Colonic mucosa (tissue), 4 donors: ENCODE data around the gene PUSL1. TPM values are rescaled to one million over a fixed set of nuclear protein-coding genes. Genes with fewer than 3 reads are reported as not detected.

ENCODE experiments used
- DNase-seq: peaks from one replicate; pipeline ENCODE4 v3.0.0-alpha.2; 2020
- H3K27ac ChIP-seq: fragments of 200-600 bp; one replicate; pipeline ENCODE4 v1.8.0; 2021
- H3K27me3 ChIP-seq: fragments of 200-600 bp; one replicate; pipeline ENCODE4 v1.8.0; 2021
- H3K36me3 ChIP-seq: fragments of 200-600 bp; one replicate; pipeline ENCODE4 v1.8.0; 2021
- H3K4me1 ChIP-seq: fragments of 200-600 bp; one replicate; pipeline ENCODE4 v1.8.0; 2021; ENCODE audit warnings: mild to moderate bottlenecking
- H3K4me3 ChIP-seq: fragments of 200-600 bp; one replicate; pipeline ENCODE4 v1.8.0; 2021
- H3K9ac ChIP-seq, 2 donors: one replicate each; pipeline ENCODE4 v1.7.0; 2013; ENCODE audit warnings: control low read depth in 2 of 2, low read depth in 2 of 2, low read length in 2 of 2
- H3K9me3 ChIP-seq: fragments of 200-600 bp; one replicate; pipeline ENCODE4 v1.8.0; 2021
- intact Hi-C: fragments of 100-400 bp; cut with DNase I; formaldehyde crosslinking; loops from one replicate; pipeline ENCODE4 v1.14.1; 2022
- total RNA-seq, 2 donors: library from RNA; stranded (reverse); fragmentation: NEBNext Ultra II Directional in 1 of 2; extraction: Animal tissue kit (Norgen Biotek cat#: 25700) in 1 of 2; gene quantifications; one replicate each; pipeline ENCODE4 v1.2.1, GENCODE V29; 2021
- TF ChIP-seq, protein P1 (sequence below): fragments of 200-600 bp; IDR thresholded peaks from one replicate; pipeline ENCODE4 v1.8.0; 2022; ENCODE audit warnings: antibody characterized with exemption, mild to moderate bottlenecking
- donor health status: healthy.
- donor health status: DM: no; HTN: no; CAD: no.
- donor health status: DM: no; HTN: no; CAD: no.

PUSL1 gene
- total RNA-seq, 2 donors from 2014 or later = 14.3 to 35.8 TPM

DNA sequence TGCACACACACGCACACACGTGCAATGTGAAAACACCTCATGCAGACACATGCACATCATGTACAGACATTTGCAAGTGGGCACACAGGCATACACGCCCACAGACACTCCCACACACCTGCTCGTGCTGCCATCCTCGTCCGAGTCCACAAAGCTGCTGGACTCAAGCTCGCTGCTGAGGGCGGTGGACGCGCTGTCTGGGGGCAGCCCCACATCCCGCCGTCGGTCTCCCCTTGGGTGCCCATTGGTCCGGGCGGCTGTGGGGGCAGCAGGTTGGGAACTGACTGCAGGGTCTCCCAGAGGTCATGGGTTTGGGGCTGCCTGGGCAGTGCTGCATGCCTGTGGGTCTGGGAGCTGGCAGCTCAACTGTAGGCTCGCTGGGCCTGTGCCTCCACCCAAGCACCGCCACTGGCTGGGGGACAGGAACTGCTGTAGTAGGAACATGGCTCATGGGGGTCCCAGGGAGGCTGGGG lies 33.2 kb downstream of the PUSL1 start:
- Histone ChIP-seq H3K9ac (no peak overlapping the region), H3K27ac (no peak overlapping the region), H3K27me3 (no peaks in the 10 kb centered on the region), H3K9me3 (no peaks in the 10 kb centered on the region), H3K4me1 (peaks cover 9% of the 10 kb centered on the region), H3K4me3 (no peak overlapping the region), H3K36me3 (no peaks in the 10 kb centered on the region)
- DNase-seq = no peak
- TF ChIP-seq, protein P1, sequence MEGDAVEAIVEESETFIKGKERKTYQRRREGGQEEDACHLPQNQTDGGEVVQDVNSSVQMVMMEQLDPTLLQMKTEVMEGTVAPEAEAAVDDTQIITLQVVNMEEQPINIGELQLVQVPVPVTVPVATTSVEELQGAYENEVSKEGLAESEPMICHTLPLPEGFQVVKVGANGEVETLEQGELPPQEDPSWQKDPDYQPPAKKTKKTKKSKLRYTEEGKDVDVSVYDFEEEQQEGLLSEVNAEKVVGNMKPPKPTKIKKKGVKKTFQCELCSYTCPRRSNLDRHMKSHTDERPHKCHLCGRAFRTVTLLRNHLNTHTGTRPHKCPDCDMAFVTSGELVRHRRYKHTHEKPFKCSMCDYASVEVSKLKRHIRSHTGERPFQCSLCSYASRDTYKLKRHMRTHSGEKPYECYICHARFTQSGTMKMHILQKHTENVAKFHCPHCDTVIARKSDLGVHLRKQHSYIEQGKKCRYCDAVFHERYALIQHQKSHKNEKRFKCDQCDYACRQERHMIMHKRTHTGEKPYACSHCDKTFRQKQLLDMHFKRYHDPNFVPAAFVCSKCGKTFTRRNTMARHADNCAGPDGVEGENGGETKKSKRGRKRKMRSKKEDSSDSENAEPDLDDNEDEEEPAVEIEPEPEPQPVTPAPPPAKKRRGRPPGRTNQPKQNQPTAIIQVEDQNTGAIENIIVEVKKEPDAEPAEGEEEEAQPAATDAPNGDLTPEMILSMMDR = no peak
- intact Hi-C loops = no loop called here

DNA sequence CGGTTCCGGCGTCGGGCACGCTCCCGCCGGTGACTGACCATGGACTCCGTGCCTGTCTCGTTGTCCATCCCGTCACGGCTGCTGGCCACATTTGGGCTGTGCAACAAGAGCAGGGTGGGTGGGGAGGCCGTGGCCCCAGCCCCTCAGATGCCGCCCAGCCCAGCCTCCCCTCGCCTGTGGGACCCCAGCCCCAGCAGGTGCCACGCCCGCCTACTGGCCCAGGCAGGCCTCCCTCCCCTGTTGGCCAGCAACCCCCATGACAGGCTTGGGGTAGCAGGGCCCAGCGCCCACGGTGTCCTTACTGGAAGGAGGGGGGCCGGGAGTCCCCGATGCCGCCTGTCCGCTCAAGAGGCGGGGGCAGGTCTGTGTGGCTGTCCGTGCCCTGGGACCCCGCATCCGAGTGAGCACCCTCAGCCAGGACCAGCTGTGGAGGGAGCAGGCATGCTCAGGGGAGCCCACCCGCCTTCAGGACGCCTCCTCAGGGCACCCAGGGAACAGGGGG lies 33.7 kb downstream of the PUSL1 start:
- no peak for DNase-seq
- H3K4me3 ChIP-seq = no peak overlapping the region
- no peaks in the 10 kb centered on the region for H3K36me3 ChIP-seq
- H3K27me3 ChIP-seq = no peaks in the 10 kb centered on the region
- TF ChIP-seq, protein P1 = no peak
- intact Hi-C loops = no loop called here
- no peak overlapping the region for H3K9ac ChIP-seq
- no peak overlapping the region for H3K27ac ChIP-seq
- peaks cover 9% of the 10 kb centered on the region for H3K4me1 ChIP-seq
- H3K9me3 ChIP-seq = no peaks in the 10 kb centered on the region

DNA sequence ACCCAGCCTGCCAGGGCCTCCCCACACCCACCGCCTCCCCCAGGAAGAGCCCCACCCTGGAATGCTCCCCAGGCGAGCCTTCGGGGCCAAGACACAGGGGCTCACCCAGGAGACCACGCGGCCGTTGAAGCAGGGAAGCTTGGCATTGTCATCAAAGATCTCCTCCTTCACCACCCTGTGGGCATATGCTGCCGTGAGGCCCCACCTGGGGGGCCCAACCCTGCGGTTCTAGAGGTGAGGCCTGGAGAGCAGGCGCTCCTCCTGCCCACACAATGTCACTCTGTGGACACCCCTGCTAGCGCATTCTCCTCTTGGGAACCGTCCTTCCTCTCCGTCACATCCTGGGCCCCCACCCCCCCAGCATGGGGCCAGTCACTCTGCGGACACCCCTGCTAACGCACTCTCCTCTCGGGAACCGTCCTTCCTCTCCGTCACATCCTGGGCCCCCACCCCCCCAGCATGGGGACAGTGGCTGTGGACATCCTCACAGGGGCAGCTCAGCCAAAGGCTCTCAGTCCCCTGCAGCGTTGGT lies 34.3 kb downstream of the PUSL1 start:
- no peaks in the 10 kb centered on the region for H3K9me3 ChIP-seq
- peaks cover 14% of the 10 kb centered on the region for H3K4me1 ChIP-seq
- H3K4me3 ChIP-seq = no peak overlapping the region
- no peak overlapping the region for H3K9ac ChIP-seq
- no peak overlapping the region for H3K27ac ChIP-seq
- H3K36me3 ChIP-seq = no peaks in the 10 kb centered on the region
- no peak for DNase-seq
- H3K27me3 ChIP-seq = no peaks in the 10 kb centered on the region
- TF ChIP-seq, protein P1 = no peak
- intact Hi-C loops = no loop called here

DNA sequence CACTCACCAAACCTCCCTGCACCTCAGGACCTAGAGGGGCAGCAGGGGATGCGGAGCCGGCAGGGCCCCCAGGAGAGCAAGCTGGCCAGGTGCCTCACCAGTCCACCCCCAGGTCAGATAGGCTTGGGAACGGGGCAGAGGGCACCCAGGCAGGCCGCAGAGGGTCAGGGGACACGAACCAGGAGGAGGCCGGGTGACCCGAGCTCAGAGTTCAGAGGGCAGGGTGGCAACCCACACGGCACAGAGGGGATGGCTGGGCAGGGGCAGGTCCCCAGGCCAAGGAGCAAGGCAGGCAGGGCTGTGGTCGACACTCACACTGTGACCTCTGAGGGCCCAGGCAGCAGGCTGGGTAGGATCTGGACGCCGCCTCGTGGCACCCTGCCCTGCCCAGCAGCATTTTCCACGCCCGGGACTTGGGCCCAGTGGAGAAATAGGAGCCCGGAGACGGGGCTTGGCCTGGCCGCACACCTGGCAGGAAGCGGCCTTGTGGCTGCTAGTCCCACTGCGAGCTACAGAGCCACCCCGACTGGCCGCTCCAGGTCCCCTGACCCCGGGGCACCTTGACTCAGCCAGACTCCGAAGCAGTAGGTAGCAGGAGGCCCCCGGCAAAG lies 35.5 kb downstream of the PUSL1 start:
- Histone ChIP-seq H3K36me3 (no peaks in the 10 kb centered on the region), H3K27me3 (no peaks in the 10 kb centered on the region), H3K27ac (no peak overlapping the region), H3K4me3 (no peak overlapping the region), H3K9me3 (no peaks in the 10 kb centered on the region), H3K4me1 (peaks cover 17% of the 10 kb centered on the region), H3K9ac (no peak overlapping the region)
- TF ChIP-seq, protein P1 = no peak
- intact Hi-C loops = no loop called here
- DNase-seq = no peak

DNA sequence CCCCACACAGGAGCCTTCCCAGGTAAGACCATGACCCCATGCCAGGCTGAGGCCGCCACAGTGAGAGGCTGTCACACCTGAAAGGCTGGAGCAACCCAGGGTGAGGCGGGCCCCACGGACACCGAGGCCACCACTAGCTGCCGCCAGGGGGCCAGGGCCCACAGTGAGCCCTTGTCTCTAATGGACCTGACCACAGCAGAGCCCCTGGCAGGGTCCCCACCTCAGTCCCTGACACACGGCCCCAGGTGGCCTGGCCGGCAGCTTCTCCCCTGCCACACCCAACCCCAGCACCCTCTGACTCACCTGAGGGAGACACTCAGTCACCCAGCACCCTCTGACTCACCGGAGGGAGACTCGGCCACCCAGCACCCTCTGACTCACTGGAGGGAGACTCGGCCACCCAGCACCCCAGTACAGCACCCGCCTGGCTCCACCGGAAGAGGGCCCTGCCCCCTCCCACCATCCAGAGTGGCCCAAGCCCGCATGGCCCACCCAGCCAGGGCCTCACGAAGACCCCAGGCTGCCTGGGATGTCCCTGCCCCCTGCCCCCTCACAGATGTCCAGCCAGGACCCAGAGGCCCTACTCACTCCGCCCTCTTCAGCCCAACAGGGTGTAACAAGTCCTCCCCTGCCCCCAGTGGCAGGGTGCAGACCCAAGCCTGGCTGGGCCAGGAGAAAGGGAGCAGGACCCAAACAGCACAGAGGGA lies 36.4 kb downstream of the PUSL1 start:
- H3K36me3 ChIP-seq = no peaks in the 10 kb centered on the region
- no peaks in the 10 kb centered on the region for H3K9me3 ChIP-seq
- peaks cover 17% of the 10 kb centered on the region for H3K4me1 ChIP-seq
- H3K9ac ChIP-seq = peak overlapping the region in 1 of 2 donors; percentile 2
- no peak for DNase-seq
- no peaks in the 10 kb centered on the region for H3K27me3 ChIP-seq
- TF ChIP-seq, protein P1 = peak; percentile 30
- no peak overlapping the region for H3K27ac ChIP-seq
- no peak overlapping the region for H3K4me3 ChIP-seq
- intact Hi-C loops = no loop called here
